Measurements from ENCODE around the gene CASZ1.
A peak's percentile ranks its signal among the peaks of the same experiment; 100 is the strongest.

The CASZ1 gene

GRCh38 chr1:10680487-10680886, 116.0 kb downstream of the CASZ1 start:
- no peaks in the 10 kb centered on the region for H3K36me3 ChIP-seq (ENCODE audit: control insufficient read depth, insufficient read depth, low read length)
- no peaks in the 10 kb centered on the region for H3K27me3 ChIP-seq (ENCODE audit: control insufficient read depth, insufficient read depth, low read length, poor library complexity, severe bottlenecking)
- no peaks in the 10 kb centered on the region for H3K9me3 ChIP-seq (ENCODE audit: control insufficient read depth, low read length)
- 84 to 85% methylated on average over 11 of the region's 11 CpGs for WGBS, 2 experiments
- no peak overlapping the region for H3K4me3 ChIP-seq (ENCODE audit: insufficient read depth, low read depth, low read length)
- no peak overlapping the region for H3K27ac ChIP-seq (ENCODE audit: insufficient read depth, low read depth, low read length, poor library complexity, severe bottlenecking)
- H3K4me1 ChIP-seq (ENCODE audit: control insufficient read depth, insufficient read depth, low read length), result peaks cover 81% of the 10 kb centered on the region

- no peaks in the 10 kb centered on the region for H3K36me3 ChIP-seq (ENCODE audit: control insufficient read depth, insufficient read depth, low read length)
- H3K27ac ChIP-seq (ENCODE audit: insufficient read depth, low read depth, low read length, poor library complexity, severe bottlenecking), result no peak overlapping the region
- H3K4me3 ChIP-seq (ENCODE audit: insufficient read depth, low read depth, low read length), result no peak overlapping the region
- H3K9me3 ChIP-seq (ENCODE audit: control insufficient read depth, low read length), result no peaks in the 10 kb centered on the region
- 36 to 39% methylated on average over 9 of the region's 9 CpGs for WGBS, 2 experiments
- no peaks in the 10 kb centered on the region for H3K27me3 ChIP-seq (ENCODE audit: control insufficient read depth, insufficient read depth, low read length, poor library complexity, severe bottlenecking)
- H3K4me1 ChIP-seq (ENCODE audit: control insufficient read depth, insufficient read depth, low read length), result peaks cover 73% of the 10 kb centered on the region
These were observed 116.8 kb downstream of the CASZ1 start for GRCh38 chr1:10679496-10680220.

- no peak overlapping the region for H3K27ac ChIP-seq (ENCODE audit: insufficient read depth, low read depth, low read length, poor library complexity, severe bottlenecking)
- H3K36me3 ChIP-seq (ENCODE audit: control insufficient read depth, insufficient read depth, low read length), result no peaks in the 10 kb centered on the region
- H3K27me3 ChIP-seq (ENCODE audit: control insufficient read depth, insufficient read depth, low read length, poor library complexity, severe bottlenecking), result no peaks in the 10 kb centered on the region
- H3K4me1 ChIP-seq (ENCODE audit: control insufficient read depth, insufficient read depth, low read length), result peaks cover 69% of the 10 kb centered on the region
- H3K9me3 ChIP-seq (ENCODE audit: control insufficient read depth, low read length), result no peaks in the 10 kb centered on the region
- 67 to 68% methylated on average over 11 of the region's 11 CpGs for WGBS, 2 experiments
- H3K4me3 ChIP-seq (ENCODE audit: insufficient read depth, low read depth, low read length), result no peak overlapping the region
These were observed 117.6 kb downstream of the CASZ1 start for GRCh38 chr1:10678852-10679251.

GRCh38 chr1:10678402-10678801, 118.0 kb downstream of the CASZ1 start:
- Histone ChIP-seq H3K9me3 (ENCODE audit: control insufficient read depth, low read length) (no peaks in the 10 kb centered on the region), H3K4me3 (ENCODE audit: insufficient read depth, low read depth, low read length) (no peak overlapping the region), H3K27me3 (ENCODE audit: control insufficient read depth, insufficient read depth, low read length, poor library complexity, severe bottlenecking) (no peaks in the 10 kb centered on the region), H3K4me1 (ENCODE audit: control insufficient read depth, insufficient read depth, low read length) (peaks cover 65% of the 10 kb centered on the region), H3K36me3 (ENCODE audit: control insufficient read depth, insufficient read depth, low read length) (no peaks in the 10 kb centered on the region), H3K27ac (ENCODE audit: insufficient read depth, low read depth, low read length, poor library complexity, severe bottlenecking) (peak overlapping the region; percentile 16)
- WGBS, 2 experiments, result 75 to 78% methylated on average over 23 of the region's 23 CpGs

- Histone ChIP-seq H3K27me3 (ENCODE audit: control insufficient read depth, insufficient read depth, low read length, poor library complexity, severe bottlenecking) (no peaks in the 10 kb centered on the region), H3K4me1 (ENCODE audit: control insufficient read depth, insufficient read depth, low read length) (peaks cover 58% of the 10 kb centered on the region), H3K36me3 (ENCODE audit: control insufficient read depth, insufficient read depth, low read length) (no peaks in the 10 kb centered on the region), H3K4me3 (ENCODE audit: insufficient read depth, low read depth, low read length) (no peak overlapping the region), H3K27ac (ENCODE audit: insufficient read depth, low read depth, low read length, poor library complexity, severe bottlenecking) (peak overlapping the region; percentile 63), H3K9me3 (ENCODE audit: control insufficient read depth, low read length) (no peaks in the 10 kb centered on the region)
- 53 to 59% methylated on average over 26 to 27 of the region's 27 CpGs for WGBS, 2 experiments
These were observed 118.7 kb downstream of the CASZ1 start for GRCh38 chr1:10677491-10678391.

- WGBS, 2 experiments, result 47 to 48% methylated on average over 13 of the region's 13 CpGs
- no peaks in the 10 kb centered on the region for H3K9me3 ChIP-seq (ENCODE audit: control insufficient read depth, low read length)
- H3K36me3 ChIP-seq (ENCODE audit: control insufficient read depth, insufficient read depth, low read length), result no peaks in the 10 kb centered on the region
- no peaks in the 10 kb centered on the region for H3K27me3 ChIP-seq (ENCODE audit: control insufficient read depth, insufficient read depth, low read length, poor library complexity, severe bottlenecking)
- H3K4me3 ChIP-seq (ENCODE audit: insufficient read depth, low read depth, low read length), result no peak overlapping the region
- no peak overlapping the region for H3K27ac ChIP-seq (ENCODE audit: insufficient read depth, low read depth, low read length, poor library complexity, severe bottlenecking)
- H3K4me1 ChIP-seq (ENCODE audit: control insufficient read depth, insufficient read depth, low read length), result peaks cover 51% of the 10 kb centered on the region
These were observed 119.5 kb downstream of the CASZ1 start for GRCh38 chr1:10676963-10677362.

GRCh38 chr1:10675813-10676212, 120.6 kb downstream of the CASZ1 start:
- WGBS, 2 experiments, result 91 to 93% methylated on average over 5 of the region's 5 CpGs
- H3K27ac ChIP-seq (ENCODE audit: insufficient read depth, low read depth, low read length, poor library complexity, severe bottlenecking), result no peak overlapping the region
- H3K9me3 ChIP-seq (ENCODE audit: control insufficient read depth, low read length), result no peaks in the 10 kb centered on the region
- H3K36me3 ChIP-seq (ENCODE audit: control insufficient read depth, insufficient read depth, low read length), result no peaks in the 10 kb centered on the region
- H3K27me3 ChIP-seq (ENCODE audit: control insufficient read depth, insufficient read depth, low read length, poor library complexity, severe bottlenecking), result no peaks in the 10 kb centered on the region
- peaks cover 51% of the 10 kb centered on the region for H3K4me1 ChIP-seq (ENCODE audit: control insufficient read depth, insufficient read depth, low read length)
- H3K4me3 ChIP-seq (ENCODE audit: insufficient read depth, low read depth, low read length), result no peak overlapping the region

- H3K4me1 ChIP-seq (ENCODE audit: control insufficient read depth, insufficient read depth, low read length), result peaks cover 55% of the 10 kb centered on the region
- 91% methylated on average over 28 to 29 of the region's 29 CpGs for WGBS, 2 experiments
- H3K9me3 ChIP-seq (ENCODE audit: control insufficient read depth, low read length), result no peaks in the 10 kb centered on the region
- H3K27ac ChIP-seq (ENCODE audit: insufficient read depth, low read depth, low read length, poor library complexity, severe bottlenecking), result no peak overlapping the region
- H3K36me3 ChIP-seq (ENCODE audit: control insufficient read depth, insufficient read depth, low read length), result no peaks in the 10 kb centered on the region
- H3K4me3 ChIP-seq (ENCODE audit: insufficient read depth, low read depth, low read length), result no peak overlapping the region
- no peaks in the 10 kb centered on the region for H3K27me3 ChIP-seq (ENCODE audit: control insufficient read depth, insufficient read depth, low read length, poor library complexity, severe bottlenecking)
These were observed 121.5 kb downstream of the CASZ1 start for GRCh38 chr1:10674700-10675609.

GRCh38 chr1:10674222-10674621, 122.2 kb downstream of the CASZ1 start:
- Histone ChIP-seq H3K27me3 (ENCODE audit: control insufficient read depth, insufficient read depth, low read length, poor library complexity, severe bottlenecking) (no peaks in the 10 kb centered on the region), H3K27ac (ENCODE audit: insufficient read depth, low read depth, low read length, poor library complexity, severe bottlenecking) (no peak overlapping the region), H3K9me3 (ENCODE audit: control insufficient read depth, low read length) (no peaks in the 10 kb centered on the region), H3K36me3 (ENCODE audit: control insufficient read depth, insufficient read depth, low read length) (no peaks in the 10 kb centered on the region), H3K4me1 (ENCODE audit: control insufficient read depth, insufficient read depth, low read length) (peaks cover 48% of the 10 kb centered on the region), H3K4me3 (ENCODE audit: insufficient read depth, low read depth, low read length) (no peak overlapping the region)
- 95% methylated on average over 16 of the region's 16 CpGs for WGBS, 2 experiments
